Type B pancreatic cell (in vitro differentiated cells): ENCODE data around the gene XPR1. TPM values are rescaled to one million over a fixed set of nuclear protein-coding genes. Genes with fewer than 3 reads are reported as not detected.

ENCODE experiments used
- DNase-seq: peaks from one replicate; pipeline ENCODE4 v3.0.0; 2021; ENCODE audit warnings: mixed read lengths; ENCODE audit not compliant: unreplicated experiment; ENCODE audit errors: extremely low spot score
- H3K27ac Mint-ChIP-seq: 2 replicates; pipeline ENCODE4 v1.8.0; 2021; ENCODE audit warnings: mild to moderate bottlenecking, mixed read lengths
- H3K27me3 Mint-ChIP-seq: 2 replicates; pipeline ENCODE4 v1.8.0; 2021; ENCODE audit warnings: mixed read lengths
- H3K36me3 Mint-ChIP-seq: 2 replicates; pipeline ENCODE4 v1.8.0; 2021; ENCODE audit warnings: mixed read lengths
- H3K4me1 Mint-ChIP-seq: one replicate; pipeline ENCODE4 v1.8.0; 2021; ENCODE audit warnings: mixed read lengths; ENCODE audit not compliant: unreplicated experiment
- H3K4me3 Mint-ChIP-seq: 2 replicates; pipeline ENCODE4 v1.8.0; 2021; ENCODE audit warnings: mild to moderate bottlenecking, mixed read lengths
- H3K9me3 Mint-ChIP-seq: 2 replicates; pipeline ENCODE4 v1.8.0; 2021; ENCODE audit warnings: mixed read lengths
- CTCF ChIP-seq: fragments of 200-600 bp; sonication (generic); conservative IDR thresholded peaks from 2 replicates; pipeline ENCODE4 v1.5.0; 2021; ENCODE audit warnings: antibody characterized with exemption, mild to moderate bottlenecking
- total RNA-seq: library from RNA; stranded (reverse); gene quantifications from 2 replicates; pipeline ENCODE4 v1.2.1, GENCODE V29; 2021; ENCODE audit warnings: low replicate concordance

The XPR1 gene
- total RNA-seq, 1 donor from 2014 or later, result 48.5 TPM

GRCh38 chr1:180590889-180591288 lies 40.9 kb upstream of the XPR1 start:
- no peak overlapping the region for H3K27ac Mint-ChIP-seq
- H3K4me3 Mint-ChIP-seq, result no peak overlapping the region
- DNase-seq, result no peak
- no peak for TF ChIP-seq CTCF
- H3K27me3 Mint-ChIP-seq, result peaks cover 10% of the 10 kb centered on the region
- peaks cover 22% of the 10 kb centered on the region for H3K4me1 Mint-ChIP-seq
- H3K36me3 Mint-ChIP-seq, result no peaks in the 10 kb centered on the region
- H3K9me3 Mint-ChIP-seq, result peaks cover 4% of the 10 kb centered on the region

DNA sequence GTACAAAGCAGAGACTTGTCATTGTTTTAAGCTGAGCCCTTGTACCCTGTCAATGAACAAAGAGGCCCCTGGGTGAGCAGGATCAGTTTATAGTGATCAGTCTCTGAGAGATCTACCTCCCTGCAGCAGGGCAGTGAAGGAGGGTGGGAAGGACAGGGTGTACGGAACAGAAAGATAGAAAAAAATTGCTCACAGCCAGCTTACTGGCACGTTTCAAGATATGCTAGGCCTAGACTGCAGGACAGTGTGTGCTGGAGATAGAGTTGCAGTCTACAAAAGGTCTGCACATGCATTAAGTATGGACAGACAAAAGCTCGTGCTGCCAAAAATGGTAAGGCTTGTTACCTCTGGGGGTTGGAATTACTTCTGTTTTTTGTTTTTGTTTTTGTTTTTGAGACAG lies 38.4 kb upstream of the XPR1 start:
- no peak for DNase-seq
- Mint-ChIP-seq H3K9me3 (no peaks in the 10 kb centered on the region), H3K36me3 (no peaks in the 10 kb centered on the region), H3K4me3 (no peak overlapping the region), H3K27me3 (peaks cover 10% of the 10 kb centered on the region), H3K4me1 (peaks cover 21% of the 10 kb centered on the region), H3K27ac (no peak overlapping the region)
- no peak for TF ChIP-seq CTCF

DNA sequence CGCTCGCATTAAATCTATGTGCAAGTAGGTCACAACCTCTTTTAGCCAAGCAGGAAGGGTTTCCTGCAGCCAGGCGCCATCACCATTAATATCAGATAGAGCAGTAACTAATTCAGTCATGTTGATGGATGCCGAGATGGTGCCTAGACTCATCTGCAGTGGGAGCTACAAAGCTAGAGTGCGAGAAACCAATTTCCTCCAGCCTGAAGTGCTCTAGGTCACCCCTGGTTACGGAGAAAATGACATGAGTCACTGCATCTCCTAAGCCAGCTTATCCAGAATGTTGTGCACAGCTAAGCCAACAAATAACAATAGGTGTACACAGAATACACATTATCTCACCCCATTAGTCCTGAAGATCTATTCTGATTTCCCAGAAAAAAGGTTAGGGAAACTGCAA lies 37.1 kb upstream of the XPR1 start:
- Mint-ChIP-seq H3K4me1 (peaks cover 30% of the 10 kb centered on the region), H3K27me3 (peaks cover 10% of the 10 kb centered on the region), H3K4me3 (no peak overlapping the region), H3K36me3 (no peaks in the 10 kb centered on the region), H3K9me3 (no peaks in the 10 kb centered on the region), H3K27ac (no peak overlapping the region)
- TF ChIP-seq CTCF, result no peak
- no peak for DNase-seq

DNA sequence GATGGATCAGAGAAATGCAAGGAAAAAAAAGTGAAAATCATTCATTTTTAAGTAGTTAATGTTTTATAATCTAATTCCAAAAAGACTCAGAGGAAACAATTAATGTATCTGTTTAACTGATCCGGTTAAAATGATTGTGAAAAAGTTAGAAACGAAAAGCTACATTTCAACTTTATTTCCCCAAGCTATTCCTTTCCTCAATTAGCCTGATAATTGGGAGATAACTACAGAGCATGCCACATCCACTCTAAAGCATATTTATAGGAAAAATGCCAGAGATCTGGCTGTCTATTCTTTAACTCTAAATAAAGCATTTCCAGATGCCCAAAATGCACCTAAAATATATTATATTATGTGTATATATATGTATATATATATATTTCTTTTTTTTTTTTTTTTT lies 35.9 kb upstream of the XPR1 start:
- no peak for DNase-seq
- Mint-ChIP-seq H3K4me3 (no peak overlapping the region), H3K9me3 (no peaks in the 10 kb centered on the region), H3K27ac (no peak overlapping the region), H3K36me3 (no peaks in the 10 kb centered on the region), H3K4me1 (peaks cover 30% of the 10 kb centered on the region), H3K27me3 (peaks cover 10% of the 10 kb centered on the region)
- TF ChIP-seq CTCF, result no peak

- no peaks in the 10 kb centered on the region for H3K9me3 Mint-ChIP-seq
- no peak overlapping the region for H3K4me3 Mint-ChIP-seq
- peaks cover 30% of the 10 kb centered on the region for H3K4me1 Mint-ChIP-seq
- peaks cover 20% of the 10 kb centered on the region for H3K27me3 Mint-ChIP-seq
- H3K36me3 Mint-ChIP-seq, result no peaks in the 10 kb centered on the region
- no peak for TF ChIP-seq CTCF
- H3K27ac Mint-ChIP-seq, result no peak overlapping the region
- no peak for DNase-seq
These were observed 34.3 kb upstream of the XPR1 start for GRCh38 chr1:180597520-180597919.
